ENCODE results near the gene DPEP3. TPM values are rescaled to one million over a fixed set of nuclear protein-coding genes. Genes with fewer than 3 reads are reported as not detected.

DPEP3 gene
- total and polyA plus RNA-seq, 2 experiments from 2014 or later: not detected

DNA sequence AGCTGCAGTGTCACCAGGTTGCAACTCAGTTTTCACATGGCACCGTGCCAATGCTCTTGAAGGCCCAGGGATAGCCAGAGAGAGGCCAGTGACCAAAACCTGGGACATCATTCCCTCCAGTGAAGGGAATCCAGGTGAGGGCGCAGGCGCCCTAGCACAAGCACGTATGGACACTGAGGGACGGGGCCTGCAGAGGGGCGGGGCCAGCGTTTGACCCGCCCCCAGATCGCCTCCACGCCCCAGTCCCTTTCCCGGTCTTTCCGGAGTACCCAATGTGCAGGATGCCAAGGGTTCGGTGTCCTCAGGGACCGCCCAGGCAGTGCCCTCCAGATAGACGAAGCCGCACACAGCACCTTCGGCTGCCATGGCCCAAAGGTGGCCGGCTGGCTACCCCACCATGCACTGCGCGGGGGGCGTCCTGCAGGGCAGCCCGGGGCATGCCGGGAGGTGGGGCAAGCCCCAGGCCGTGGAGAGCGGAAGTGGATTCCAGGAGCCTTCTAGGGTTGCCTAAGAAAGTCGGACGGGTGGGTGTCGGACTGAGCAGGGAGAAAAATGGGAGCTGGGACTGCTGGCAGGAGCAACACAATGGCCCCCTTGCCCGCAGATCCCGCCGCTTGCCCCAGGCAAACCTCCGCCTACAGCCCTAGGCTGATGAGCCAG lies 16.5 kb downstream of the DPEP3 start:
- H3K27me3 ChIP-seq: no peaks in the 10 kb centered on the region
- H2AFZ ChIP-seq: no peak overlapping the region
- no peak overlapping the region for H3K4me3 ChIP-seq
- H3K79me2 ChIP-seq: peaks cover 62% of the 10 kb centered on the region
- no peak for DNase-seq (ENCODE audit: low spot score)
- no peak for TF ChIP-seq EZH2phosphoT487 (IDR thresholded peaks at IDR 0.05; ENCODE audit: low read depth, severe bottlenecking, unreplicated experiment)
- peaks cover 40% of the 10 kb centered on the region for H4K20me1 ChIP-seq (ENCODE audit: insufficient read depth, poor library complexity, severe bottlenecking)
- H3K4me1 ChIP-seq (ENCODE audit: insufficient read depth): peaks cover 18% of the 10 kb centered on the region
- no peaks in the 10 kb centered on the region for H3K9me3 ChIP-seq (ENCODE audit: low read depth)
- no peak overlapping the region for H3K4me2 ChIP-seq
- no peaks in the 10 kb centered on the region for H3K36me3 ChIP-seq (replicated peaks; ENCODE audit: insufficient read depth, low read depth)
- no peak overlapping the region for H3K27ac ChIP-seq
- 91% methylated on average over 29 of the region's 32 CpGs for WGBS (ENCODE audit: low lambda C conversion rate, missing lambda C conversion rate)
- H3K9me2 ChIP-seq (replicated peaks; ENCODE audit: insufficient read depth): no peaks in the 10 kb centered on the region

DNA sequence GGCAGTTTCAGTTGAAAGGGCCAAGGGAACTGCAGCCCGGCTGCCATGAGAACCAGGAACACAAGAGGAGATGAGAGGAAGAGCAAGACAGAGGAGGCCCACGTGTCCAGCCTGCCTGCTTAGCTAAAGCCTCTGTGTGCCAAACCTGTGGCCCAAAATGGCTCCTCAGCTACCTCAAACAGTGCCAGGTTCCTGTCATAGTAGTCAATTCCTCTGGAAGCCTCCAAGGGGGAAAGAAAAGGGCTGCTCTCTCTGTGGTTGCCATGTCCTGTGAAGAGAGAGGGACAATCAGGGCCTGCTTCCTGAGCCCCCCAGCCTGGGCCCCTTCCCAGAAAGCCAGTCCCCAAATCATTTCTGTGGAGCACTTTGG lies 17.0 kb downstream of the DPEP3 start:
- H3K4me3 ChIP-seq: no peak overlapping the region

DNA sequence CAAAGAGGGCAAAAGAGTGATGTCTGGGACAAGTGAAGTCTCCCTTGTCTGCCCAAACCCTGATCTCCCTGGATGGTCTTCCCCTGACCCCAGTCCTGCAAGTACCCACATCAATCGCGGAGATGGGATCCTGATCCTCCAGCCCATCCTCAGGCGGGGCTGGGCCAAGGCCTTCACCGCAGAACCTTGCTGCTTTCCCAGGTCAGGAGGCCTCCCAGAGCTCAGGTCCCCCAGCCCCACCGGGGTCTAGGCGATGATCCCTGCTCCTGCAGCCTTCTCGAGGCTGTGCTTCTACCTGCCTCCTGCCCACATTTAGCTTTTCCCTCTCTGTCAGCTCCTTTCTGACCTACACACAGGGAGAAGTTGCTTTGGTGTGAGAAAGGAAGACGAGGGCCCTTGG lies 18.2 kb downstream of the DPEP3 start:
- H3K4me1 ChIP-seq (ENCODE audit: insufficient read depth): peaks cover 16% of the 10 kb centered on the region
- H3K27ac ChIP-seq: no peak overlapping the region
- H2AFZ ChIP-seq: no peak overlapping the region
- DNase-seq (ENCODE audit: low spot score): no peak
- H3K4me2 ChIP-seq: no peak overlapping the region
- TF ChIP-seq EZH2 (IDR thresholded peaks at IDR 0.05; ENCODE audit: borderline replicate concordance) (no peak), EZH2phosphoT487 (IDR thresholded peaks at IDR 0.05; ENCODE audit: low read depth, severe bottlenecking, unreplicated experiment) (no peak)
- TF ChIP-seq, protein P1, sequence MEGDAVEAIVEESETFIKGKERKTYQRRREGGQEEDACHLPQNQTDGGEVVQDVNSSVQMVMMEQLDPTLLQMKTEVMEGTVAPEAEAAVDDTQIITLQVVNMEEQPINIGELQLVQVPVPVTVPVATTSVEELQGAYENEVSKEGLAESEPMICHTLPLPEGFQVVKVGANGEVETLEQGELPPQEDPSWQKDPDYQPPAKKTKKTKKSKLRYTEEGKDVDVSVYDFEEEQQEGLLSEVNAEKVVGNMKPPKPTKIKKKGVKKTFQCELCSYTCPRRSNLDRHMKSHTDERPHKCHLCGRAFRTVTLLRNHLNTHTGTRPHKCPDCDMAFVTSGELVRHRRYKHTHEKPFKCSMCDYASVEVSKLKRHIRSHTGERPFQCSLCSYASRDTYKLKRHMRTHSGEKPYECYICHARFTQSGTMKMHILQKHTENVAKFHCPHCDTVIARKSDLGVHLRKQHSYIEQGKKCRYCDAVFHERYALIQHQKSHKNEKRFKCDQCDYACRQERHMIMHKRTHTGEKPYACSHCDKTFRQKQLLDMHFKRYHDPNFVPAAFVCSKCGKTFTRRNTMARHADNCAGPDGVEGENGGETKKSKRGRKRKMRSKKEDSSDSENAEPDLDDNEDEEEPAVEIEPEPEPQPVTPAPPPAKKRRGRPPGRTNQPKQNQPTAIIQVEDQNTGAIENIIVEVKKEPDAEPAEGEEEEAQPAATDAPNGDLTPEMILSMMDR (IDR thresholded peaks at IDR 0.05; ENCODE audit: poor library complexity): no peak
- H3K36me3 ChIP-seq (replicated peaks; ENCODE audit: insufficient read depth, low read depth): no peaks in the 10 kb centered on the region
- no peaks in the 10 kb centered on the region for H3K9me3 ChIP-seq (ENCODE audit: low read depth)
- H3K79me2 ChIP-seq: peaks cover 50% of the 10 kb centered on the region
- H3K4me3 ChIP-seq: no peak overlapping the region
- 95% methylated on average over 8 of the region's 8 CpGs for WGBS (ENCODE audit: low lambda C conversion rate, missing lambda C conversion rate)
- H4K20me1 ChIP-seq (ENCODE audit: insufficient read depth, poor library complexity, severe bottlenecking): peaks cover 37% of the 10 kb centered on the region
- no peaks in the 10 kb centered on the region for H3K9me2 ChIP-seq (replicated peaks; ENCODE audit: insufficient read depth)
- H3K27me3 ChIP-seq: no peaks in the 10 kb centered on the region

More for the DNA sequence above, 17.0 kb downstream of the DPEP3 start:
- Histone ChIP-seq H3K4me1 (ENCODE audit: insufficient read depth) (peaks cover 17% of the 10 kb centered on the region), H3K4me2 (no peak overlapping the region), H2AFZ (no peak overlapping the region), H3K9me3 (ENCODE audit: low read depth) (no peaks in the 10 kb centered on the region), H3K79me2 (peaks cover 61% of the 10 kb centered on the region), H3K27me3 (no peaks in the 10 kb centered on the region), H3K36me3 (replicated peaks; ENCODE audit: insufficient read depth, low read depth) (no peaks in the 10 kb centered on the region), H3K9me2 (replicated peaks; ENCODE audit: insufficient read depth) (no peaks in the 10 kb centered on the region), H4K20me1 (ENCODE audit: insufficient read depth, poor library complexity, severe bottlenecking) (peaks cover 40% of the 10 kb centered on the region), H3K27ac (no peak overlapping the region)
- 100% methylated on average over 2 of the region's 2 CpGs for WGBS (ENCODE audit: low lambda C conversion rate, missing lambda C conversion rate)
- TF ChIP-seq EZH2phosphoT487 (IDR thresholded peaks at IDR 0.05; ENCODE audit: low read depth, severe bottlenecking, unreplicated experiment) (no peak), EZH2 (IDR thresholded peaks at IDR 0.05; ENCODE audit: borderline replicate concordance) (no peak)
- TF ChIP-seq, protein P1 (IDR thresholded peaks at IDR 0.05; ENCODE audit: poor library complexity): no peak
- DNase-seq (ENCODE audit: low spot score): no peak

DNA sequence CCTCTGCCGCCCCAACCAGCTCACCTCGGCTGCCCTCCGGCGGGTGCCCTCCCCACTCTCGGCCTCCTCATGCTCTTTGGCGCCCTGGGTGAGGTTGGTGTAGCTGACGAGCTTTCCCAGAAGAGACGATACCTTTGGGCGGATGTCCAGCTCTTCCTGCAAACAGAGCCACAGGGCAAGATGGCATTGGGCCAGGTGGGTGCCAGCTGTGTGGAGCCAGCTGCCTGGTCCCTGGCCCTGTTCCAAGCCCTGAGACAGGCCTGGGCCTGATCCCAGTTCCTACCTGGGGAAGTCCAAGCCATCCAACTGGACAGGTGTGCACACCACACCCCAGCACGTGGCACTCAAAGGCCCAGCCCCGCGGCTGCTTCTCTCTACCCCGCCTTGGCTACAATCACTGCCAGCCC lies 18.7 kb downstream of the DPEP3 start:
- DNase-seq (ENCODE audit: low spot score): no peak
- Histone ChIP-seq H3K27ac (no peak overlapping the region), H2AFZ (no peak overlapping the region), H4K20me1 (ENCODE audit: insufficient read depth, poor library complexity, severe bottlenecking) (peaks cover 32% of the 10 kb centered on the region), H3K36me3 (replicated peaks; ENCODE audit: insufficient read depth, low read depth) (no peaks in the 10 kb centered on the region), H3K9me2 (replicated peaks; ENCODE audit: insufficient read depth) (no peaks in the 10 kb centered on the region), H3K4me1 (ENCODE audit: insufficient read depth) (peaks cover 10% of the 10 kb centered on the region), H3K79me2 (peaks cover 44% of the 10 kb centered on the region), H3K27me3 (no peaks in the 10 kb centered on the region), H3K4me3 (no peak overlapping the region), H3K4me2 (no peak overlapping the region), H3K9me3 (ENCODE audit: low read depth) (no peaks in the 10 kb centered on the region)
- 94% methylated on average over 13 of the region's 13 CpGs for WGBS (ENCODE audit: low lambda C conversion rate, missing lambda C conversion rate)
- TF ChIP-seq EZH2phosphoT487 (IDR thresholded peaks at IDR 0.05; ENCODE audit: low read depth, severe bottlenecking, unreplicated experiment) (no peak), EZH2 (IDR thresholded peaks at IDR 0.05; ENCODE audit: borderline replicate concordance) (no peak)
- TF ChIP-seq, protein P1 (IDR thresholded peaks at IDR 0.05; ENCODE audit: poor library complexity): no peak
